CMK (cell line): Measurements from ENCODE around the gene LRATD1.
"Not testable (repeated sequence)": the region's sequence is repeated elsewhere in the genome, so short reads cannot be mapped to it uniquely, and the experiment has no call there.

ENCODE experiments used
- DNase-seq: peaks from one replicate; pipeline ENCODE4 v3.0.0-alpha.2; 2010; ENCODE audit warnings: low read depth

Gene LRATD1

GRCh38 chr2:14632133-14632936 lies at the start of gene LRATD1:
Gene LRATD1, plus strand, starts transcription at chr2:14632717. Its CDS starts 1,263 bp downstream, at chr2:14633980.
- peak; percentile 55 for DNase-seq

- DNase-seq: no peak
These were observed 49.5 kb upstream of the LRATD1 start for GRCh38 chr2:14583059-14583458.

GRCh38 chr2:14583802-14584201 lies 48.7 kb upstream of the LRATD1 start:
- DNase-seq: no peak

- DNase-seq: no peak
These were observed 45.4 kb upstream of the LRATD1 start for GRCh38 chr2:14587119-14587518.

- no peak for DNase-seq
These were observed 31.3 kb upstream of the LRATD1 start for GRCh38 chr2:14601156-14601770.

- DNase-seq: no peak
These were observed 30.2 kb upstream of the LRATD1 start for GRCh38 chr2:14602309-14602708.

- no peak for DNase-seq
These were observed 28.8 kb upstream of the LRATD1 start for GRCh38 chr2:14603676-14604075.

- DNase-seq: no peak
These were observed 24.3 kb upstream of the LRATD1 start for GRCh38 chr2:14608245-14608644.

GRCh38 chr2:14614017-14614416 lies 18.5 kb upstream of the LRATD1 start:
- DNase-seq: no peak

GRCh38 chr2:14615121-14615520 lies 17.4 kb upstream of the LRATD1 start:
- no peak for DNase-seq

GRCh38 chr2:14615760-14616159 lies 16.8 kb upstream of the LRATD1 start:
- no peak for DNase-seq

GRCh38 chr2:14616342-14616741 lies 16.2 kb upstream of the LRATD1 start:
- no peak for DNase-seq

- DNase-seq: no peak
These were observed 15.6 kb upstream of the LRATD1 start for GRCh38 chr2:14616950-14617349.

GRCh38 chr2:14619441-14619840 lies 13.1 kb upstream of the LRATD1 start:
- DNase-seq: no peak

GRCh38 chr2:14621114-14621513 lies 11.4 kb upstream of the LRATD1 start:
- DNase-seq: no peak

- no peak for DNase-seq
These were observed 10.5 kb upstream of the LRATD1 start for GRCh38 chr2:14621906-14622549.

GRCh38 chr2:14622550-14622939 lies 10.0 kb upstream of the LRATD1 start:
- not testable (repeated sequence) for DNase-seq

- DNase-seq: no peak
These were observed 9.3 kb upstream of the LRATD1 start for GRCh38 chr2:14623237-14623636.

- no peak for DNase-seq
These were observed 5.6 kb upstream of the LRATD1 start for GRCh38 chr2:14626873-14627272.

GRCh38 chr2:14628901-14629300 lies 3.6 kb upstream of the LRATD1 start:
- DNase-seq: no peak

GRCh38 chr2:14631406-14632040 lies 994 bp upstream of the LRATD1 start:
- no peak for DNase-seq

GRCh38 chr2:14633061-14633460 lies 544 bp downstream of the LRATD1 start:
- no peak for DNase-seq
